ENCODE measurements around the gene LRRC45. TPM values are rescaled to one million over a fixed set of nuclear protein-coding genes. Genes with fewer than 3 reads are reported as not detected.

Gene LRRC45
- total RNA-seq, 1 experiment from 2014 or later: 40.1 TPM

GRCh38 chr17:81995463-81996231, 27.5 kb upstream of the LRRC45 start:
- Histone ChIP-seq H3K9me3 (ENCODE audit: control insufficient read depth in 1 of 2, insufficient read depth in 1 of 2, low read depth in 1 of 2, low read length in 2 of 2) (no peaks in the 10 kb centered on the region), H3K27ac (ENCODE audit: low read depth, low read length) (no peak overlapping the region; the same call in 1 of the 2 replicates), H3K27me3 (ENCODE audit: insufficient read depth, low read length) (no peaks in the 10 kb centered on the region), H3K4me3 (replicated peaks in 1 of 2; ENCODE audit: low read depth in 1 of 2, low read length in 2 of 2) (no peak overlapping the region), H3K9ac (ENCODE audit: low read length) (no peak overlapping the region), H3K4me2 (ENCODE audit: low read length) (no peak overlapping the region), H4K20me1 (ENCODE audit: insufficient read depth) (no peaks in the 10 kb centered on the region), H3K79me2 (ENCODE audit: insufficient read depth, low read length) (no peaks in the 10 kb centered on the region), H3K4me1 (ENCODE audit: control insufficient read depth in 1 of 2, insufficient read depth in 2 of 2, low read length in 2 of 2) (peaks cover 13 to 21% of the 10 kb centered on the region in 2 experiments; a peak in 3 of 4 replicates), H3K36me3 (ENCODE audit: control insufficient read depth in 1 of 2, insufficient read depth in 2 of 2, low read length in 2 of 2) (no peaks in the 10 kb centered on the region; a peak in 1 of 4 replicates), H3K9me2 (ENCODE audit: insufficient read depth) (no peaks in the 10 kb centered on the region), H2AFZ (ENCODE audit: low read depth, low read length, poor library complexity, severe bottlenecking) (no peak overlapping the region)
- ATAC-seq (no peak), DNase-seq (ENCODE audit: low read depth, low spot score) (no peak)
- ChIA-PET POLR2A (no interaction called here), RAD21 (ENCODE audit: low non-redundant PET in 1 of 2, low total read pairs in 2 of 2, uncharacterized antibody in 2 of 2, unreplicated experiment in 2 of 2) (no interaction called here), CTCF (interaction anchor here (1.0 kb wide), 1 partner anchor 36 kb away, joined by 3 read pairs; no protein-coding TSS in a partner anchor)
- BruUV-seq (replicated peaks): no TSS peak
- no peak for TF ChIP-seq EGR1 (IDR thresholded peaks at IDR 0.05; ENCODE audit: low read depth)
- TF ChIP-seq CTCF (IDR thresholded peaks at IDR 0.05 in 2 of 3, conservative IDR thresholded peaks at IDR 0.05 in 1 of 3; ENCODE audit: borderline replicate concordance in 1 of 3, insufficient read depth in 1 of 3, low read depth in 2 of 3, low read length in 2 of 3): peak in 2 of 3 experiments; percentile 2 to 12; a peak in 1 of 6 replicates
- intact Hi-C loops (cut with micrococcal nuclease): no loop called here

GRCh38 chr17:81996232-81996756, 26.8 kb upstream of the LRRC45 start:
- Histone ChIP-seq H3K27ac (ENCODE audit: low read depth, low read length) (no peak overlapping the region; the same call in 1 of the 2 replicates), H3K9ac (ENCODE audit: low read length) (no peak overlapping the region), H3K4me3 (replicated peaks in 1 of 2; ENCODE audit: low read depth in 1 of 2, low read length in 2 of 2) (no peak overlapping the region), H3K9me2 (ENCODE audit: insufficient read depth) (no peaks in the 10 kb centered on the region), H3K4me1 (ENCODE audit: control insufficient read depth in 1 of 2, insufficient read depth in 2 of 2, low read length in 2 of 2) (peaks cover 18 to 24% of the 10 kb centered on the region in 2 experiments; a peak in 3 of 4 replicates), H3K27me3 (ENCODE audit: insufficient read depth, low read length) (no peaks in the 10 kb centered on the region), H2AFZ (ENCODE audit: low read depth, low read length, poor library complexity, severe bottlenecking) (no peak overlapping the region), H3K4me2 (ENCODE audit: low read length) (no peak overlapping the region), H4K20me1 (ENCODE audit: insufficient read depth) (no peaks in the 10 kb centered on the region), H3K79me2 (ENCODE audit: insufficient read depth, low read length) (no peaks in the 10 kb centered on the region), H3K36me3 (ENCODE audit: control insufficient read depth in 1 of 2, insufficient read depth in 2 of 2, low read length in 2 of 2) (no peaks in the 10 kb centered on the region; a peak in 1 of 4 replicates), H3K9me3 (ENCODE audit: control insufficient read depth in 1 of 2, insufficient read depth in 1 of 2, low read depth in 1 of 2, low read length in 2 of 2) (no peaks in the 10 kb centered on the region)
- no peak for ATAC-seq
- CTCF ChIA-PET: interaction anchor here (1.0 kb wide), 1 partner anchor 37 kb away, joined by 3 read pairs; no protein-coding TSS in a partner anchor
- TF ChIP-seq CTCF (IDR thresholded peaks at IDR 0.05 in 2 of 3, conservative IDR thresholded peaks at IDR 0.05 in 1 of 3; ENCODE audit: borderline replicate concordance in 1 of 3, insufficient read depth in 1 of 3, low read depth in 2 of 3, low read length in 2 of 3) (no peak), EZH2phosphoT487 (IDR thresholded peaks at IDR 0.05; ENCODE audit: borderline replicate concordance) (no peak), CEBPB (IDR thresholded peaks at IDR 0.05; ENCODE audit: low read depth) (no peak), EZH2 (IDR thresholded peaks at IDR 0.05) (no peak), SIN3A (IDR thresholded peaks at IDR 0.05; ENCODE audit: low read depth) (no peak), YY1 (IDR thresholded peaks at IDR 0.05; ENCODE audit: extremely low read depth, insufficient replicate concordance, low read depth, low read length) (no peak)
- RAD21 ChIA-PET (ENCODE audit: low non-redundant PET in 1 of 2, low total read pairs in 2 of 2, uncharacterized antibody in 2 of 2, unreplicated experiment in 2 of 2): no interaction called here
- BruUV-seq (replicated peaks): no TSS peak
- intact Hi-C loops (cut with micrococcal nuclease): no loop called here
- DNase-seq (ENCODE audit: low read depth, low spot score): no peak
- POLR2A ChIA-PET: no interaction called here
